ENCODE results near the gene WWOX.

WWOX gene

GRCh38 chr16:78745108-78746019, 645.9 kb downstream of the WWOX start:
- H3K4me3 ChIP-seq (ENCODE audit: low read depth, low read length) = no peak overlapping the region

GRCh38 chr16:78746718-78747117, 647.3 kb downstream of the WWOX start:
- no peak overlapping the region for H3K4me3 ChIP-seq (ENCODE audit: low read depth, low read length)

DNA sequence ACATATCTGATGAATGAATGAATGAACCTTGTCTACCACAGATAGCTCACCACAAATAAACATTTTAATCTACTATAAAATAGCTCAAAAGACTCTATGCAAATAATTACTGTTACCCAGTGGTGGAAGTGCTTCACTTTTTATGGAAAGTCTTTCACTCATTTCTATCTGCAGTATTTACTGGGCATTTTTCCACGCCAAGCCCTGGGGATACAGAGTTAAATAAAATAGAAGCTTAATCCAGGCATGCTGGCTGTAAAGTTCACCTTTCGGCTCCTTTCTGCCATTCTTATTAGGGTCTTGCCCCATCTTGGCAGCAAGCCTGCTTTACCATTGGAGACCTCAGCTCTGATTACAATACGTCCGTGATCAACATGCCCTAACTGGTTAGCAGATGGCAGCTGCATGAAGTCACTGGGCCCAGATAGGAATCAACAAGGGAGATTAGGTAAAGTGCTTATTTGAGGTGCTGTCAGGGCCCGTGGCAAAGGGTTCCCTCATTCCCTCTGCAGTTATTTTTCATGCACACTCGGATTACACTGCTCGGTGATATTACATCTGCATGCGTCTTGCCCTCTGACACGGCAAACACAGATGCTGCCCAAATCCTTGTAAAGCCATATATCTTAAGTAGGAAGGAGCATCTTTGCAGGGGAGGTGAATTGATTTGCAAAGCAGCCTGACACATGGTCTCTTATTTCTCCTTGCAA, 648.9 kb downstream of the WWOX start:
- no peak overlapping the region for H3K4me3 ChIP-seq (ENCODE audit: low read depth, low read length)

DNA sequence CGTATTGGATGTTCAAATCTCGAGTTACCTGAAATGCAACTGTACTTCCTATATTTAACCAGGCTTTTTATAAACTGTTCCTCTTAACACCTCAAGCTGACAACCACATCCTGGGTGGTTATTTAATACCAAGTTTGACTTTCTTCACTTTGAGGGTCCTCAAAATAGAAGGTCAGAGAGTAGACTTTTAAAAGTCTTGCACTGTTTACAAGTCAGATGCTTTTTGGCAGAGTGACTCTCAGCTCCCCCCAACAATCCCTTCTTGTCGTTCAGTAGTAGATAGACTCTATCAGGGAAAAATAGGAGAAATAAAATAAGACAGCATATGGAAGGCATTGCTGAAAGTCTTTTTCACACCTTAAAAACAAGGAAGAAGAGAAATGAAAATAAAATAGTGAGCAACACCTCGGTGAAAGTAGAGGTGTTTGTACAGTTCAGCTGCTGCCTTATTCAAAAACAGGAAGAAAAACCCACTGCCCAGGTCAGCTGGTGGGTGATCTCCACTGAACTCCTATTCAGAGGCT, 650.4 kb downstream of the WWOX start:
- no peak overlapping the region for H3K4me3 ChIP-seq (ENCODE audit: low read depth, low read length)

- no peak overlapping the region for H3K4me3 ChIP-seq (ENCODE audit: low read depth, low read length)
These were observed 651.2 kb downstream of the WWOX start for GRCh38 chr16:78750611-78751010.

DNA sequence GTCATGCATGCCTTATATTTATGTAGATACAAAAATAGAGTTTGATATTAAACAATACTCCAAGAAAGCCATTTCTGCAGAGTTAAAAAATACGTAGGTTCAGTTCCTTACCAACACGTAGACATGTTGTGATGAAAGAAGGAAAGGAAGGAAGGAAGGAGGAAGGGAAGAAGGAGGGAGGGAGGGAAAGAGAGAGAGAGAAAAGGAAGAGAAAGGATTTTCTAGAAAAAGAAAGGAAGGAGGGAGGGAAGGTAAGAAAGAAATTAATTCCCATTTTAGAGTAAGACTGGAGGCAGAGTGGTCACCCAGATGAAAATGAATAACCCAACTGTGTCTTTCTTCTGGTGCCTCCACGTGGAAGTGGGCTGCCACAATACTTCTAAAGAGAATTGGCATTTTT, 652.1 kb downstream of the WWOX start:
- no peak overlapping the region for H3K4me3 ChIP-seq (ENCODE audit: low read depth, low read length)

DNA sequence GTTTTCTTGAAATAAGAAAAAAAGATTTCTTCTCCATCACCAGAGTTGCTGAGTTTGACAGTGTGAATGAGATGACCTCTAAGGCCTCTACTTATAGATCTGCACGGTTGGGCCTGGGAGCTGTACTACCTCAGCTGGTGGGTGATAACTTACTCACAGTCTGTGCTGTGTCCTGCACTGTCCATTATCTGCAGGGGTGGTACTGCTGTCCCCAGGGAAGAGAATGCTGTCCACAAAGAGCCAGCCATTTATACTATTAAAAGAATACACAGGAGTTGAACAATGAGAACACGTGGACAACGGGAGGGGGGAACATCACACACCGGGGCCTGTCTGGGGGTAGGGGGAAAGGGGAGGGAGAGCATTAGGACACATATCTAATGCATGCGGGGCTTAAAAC, 655.3 kb downstream of the WWOX start:
- no peak overlapping the region for H3K4me3 ChIP-seq (ENCODE audit: low read depth, low read length)

DNA sequence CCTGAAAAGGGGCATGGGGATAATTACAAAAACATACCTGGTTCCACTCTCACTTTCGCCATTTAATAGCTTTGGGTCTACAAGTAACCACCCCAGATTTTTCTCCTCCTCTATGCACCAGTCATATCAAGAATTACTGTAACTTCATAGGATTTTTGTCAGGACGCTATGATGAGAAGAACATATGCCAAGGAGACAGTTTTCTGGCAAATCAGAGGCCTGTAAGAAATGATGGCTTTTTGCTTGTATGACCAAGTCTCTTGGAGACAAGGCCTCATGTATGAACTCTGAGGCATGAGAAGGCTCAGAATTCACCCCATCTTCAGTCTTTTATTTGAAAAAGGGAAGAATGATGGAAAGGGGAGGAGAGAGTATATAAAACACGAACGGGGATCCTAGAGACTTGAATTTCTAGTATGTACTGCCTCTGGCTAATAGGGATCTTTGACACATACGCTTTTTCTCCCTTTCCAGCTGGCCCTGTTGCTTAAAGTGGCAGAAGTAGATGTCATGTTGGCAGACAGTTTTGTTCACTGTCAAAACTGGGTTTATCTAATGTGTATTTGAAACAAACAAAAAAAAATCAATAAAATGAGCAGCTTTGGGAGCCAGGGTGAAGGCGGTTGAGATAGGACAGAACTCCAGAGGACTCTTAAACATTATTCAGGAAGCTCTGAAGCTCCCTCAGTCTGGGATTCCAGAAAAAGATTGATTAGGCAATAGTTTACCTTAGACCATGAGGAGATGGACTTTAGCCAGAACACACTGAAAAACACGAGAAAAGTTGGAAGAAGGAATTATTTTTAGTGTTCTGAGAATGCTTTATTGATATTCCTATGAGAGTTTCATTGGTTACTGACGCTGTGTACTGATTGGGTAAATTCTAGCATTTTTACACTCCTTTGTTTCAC, 656.6 kb downstream of the WWOX start:
- H3K4me3 ChIP-seq (ENCODE audit: low read depth, low read length) = no peak overlapping the region

GRCh38 chr16:78759596-78759995, 660.1 kb downstream of the WWOX start:
- H3K4me3 ChIP-seq (ENCODE audit: low read depth, low read length) = no peak overlapping the region

- no peak overlapping the region for H3K4me3 ChIP-seq (ENCODE audit: low read depth, low read length)
These were observed 661.2 kb downstream of the WWOX start for GRCh38 chr16:78760611-78761010.

DNA sequence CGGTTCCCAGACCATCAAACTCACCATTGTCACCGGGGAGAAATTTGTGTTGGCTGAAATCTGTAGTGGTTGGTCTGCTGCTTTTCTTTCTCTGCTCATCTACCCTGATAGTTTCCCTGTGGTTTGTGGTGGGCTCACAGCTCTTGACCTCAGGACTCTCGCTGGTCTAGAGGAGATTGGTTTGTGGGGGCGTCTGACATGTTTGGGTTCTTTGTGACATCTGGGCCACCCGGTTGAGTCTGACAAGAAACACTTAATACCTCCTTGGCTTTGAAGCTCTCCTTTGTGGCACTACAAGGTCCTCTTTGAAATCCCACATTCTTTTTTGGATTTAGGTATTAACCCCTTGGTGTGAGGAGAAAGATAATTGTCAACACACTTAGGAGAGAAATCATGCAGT, 662.0 kb downstream of the WWOX start:
- no peak overlapping the region for H3K4me3 ChIP-seq (ENCODE audit: low read depth, low read length)

GRCh38 chr16:78762222-78762621, 662.8 kb downstream of the WWOX start:
- H3K4me3 ChIP-seq (ENCODE audit: low read depth, low read length) = no peak overlapping the region

GRCh38 chr16:78763821-78764440, 664.5 kb downstream of the WWOX start:
- no peak overlapping the region for H3K4me3 ChIP-seq (ENCODE audit: low read depth, low read length)

GRCh38 chr16:78764478-78764877, 665.0 kb downstream of the WWOX start:
- no peak overlapping the region for H3K4me3 ChIP-seq (ENCODE audit: low read depth, low read length)

- H3K4me3 ChIP-seq (ENCODE audit: low read depth, low read length) = no peak overlapping the region
These were observed 668.8 kb downstream of the WWOX start for GRCh38 chr16:78768226-78768625.

DNA sequence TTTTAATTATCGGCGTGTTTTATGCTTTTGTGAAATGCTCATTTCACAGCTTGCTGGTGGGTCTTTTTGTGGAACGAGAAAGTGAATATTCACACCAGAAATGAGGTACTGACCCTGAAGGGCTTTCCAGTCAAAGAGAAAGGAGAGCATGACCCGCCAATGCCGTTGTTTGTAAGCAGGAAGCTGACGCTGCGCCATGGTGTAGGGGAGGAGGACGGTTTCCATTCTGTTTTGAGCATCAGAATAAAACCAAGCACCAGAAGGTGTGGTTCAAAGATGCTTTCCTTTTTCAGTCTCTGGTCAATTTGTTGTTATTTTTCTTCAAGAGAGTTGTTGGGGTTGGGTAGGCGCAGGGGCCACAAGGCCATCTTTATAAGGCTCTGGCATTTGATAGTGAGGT, 669.3 kb downstream of the WWOX start:
- H3K4me3 ChIP-seq (ENCODE audit: low read depth, low read length) = no peak overlapping the region

DNA sequence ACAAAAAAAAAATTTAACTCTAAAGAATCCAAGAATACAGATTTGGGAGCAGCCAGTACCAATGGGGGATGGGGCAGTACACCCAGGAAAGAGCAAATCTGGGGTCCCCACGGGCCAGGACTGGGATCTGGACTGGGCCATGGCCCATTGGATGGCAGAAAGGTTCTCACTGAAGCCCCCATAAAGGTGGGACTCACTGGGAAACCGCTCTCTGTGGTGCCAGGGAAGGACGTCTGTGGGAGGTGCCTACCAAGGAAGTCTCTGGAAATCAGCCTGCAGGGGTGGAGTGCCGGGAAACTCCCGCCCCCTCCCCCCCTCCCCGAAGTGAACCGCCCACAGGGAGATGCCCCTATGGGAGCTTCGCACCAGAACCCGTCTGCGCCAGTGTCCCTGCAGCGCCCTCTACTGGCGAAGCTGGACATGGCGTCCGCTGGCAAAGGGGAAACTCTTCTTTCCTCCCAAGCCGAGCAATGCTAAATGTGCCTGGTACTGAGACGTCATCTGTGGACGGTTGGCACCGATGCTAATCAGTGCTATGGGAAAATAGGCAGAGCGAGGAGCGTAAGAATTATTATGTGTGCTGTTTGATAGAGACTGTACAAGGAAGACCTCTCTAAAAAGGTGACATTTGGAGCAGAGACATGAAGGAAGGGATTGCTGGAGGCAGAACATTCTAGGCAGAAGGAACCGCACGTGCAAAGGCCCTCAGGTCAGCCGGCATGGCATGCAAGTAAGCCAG, 671.1 kb downstream of the WWOX start:
- H3K4me3 ChIP-seq (ENCODE audit: low read depth, low read length) = no peak overlapping the region

DNA sequence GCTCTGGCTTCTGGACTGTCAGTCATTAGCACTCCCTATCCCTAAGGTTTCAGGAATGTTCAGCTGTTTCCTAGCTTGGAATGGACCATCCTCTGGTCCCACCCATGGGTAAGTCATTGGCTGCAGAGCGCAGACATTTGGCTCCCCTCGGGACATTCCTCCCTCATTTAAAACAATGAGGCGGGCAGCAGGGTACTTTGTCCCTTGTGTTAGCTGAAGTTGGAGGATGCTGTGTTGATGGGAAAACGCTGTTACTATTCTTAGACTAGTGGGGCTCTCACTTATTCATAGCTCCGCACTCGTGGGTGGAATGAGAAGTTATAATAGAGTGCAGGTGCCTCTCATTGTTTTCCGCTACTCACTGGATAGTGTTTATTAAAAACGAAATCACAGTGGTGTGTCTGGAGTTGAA, 673.8 kb downstream of the WWOX start:
- no peak overlapping the region for H3K4me3 ChIP-seq (ENCODE audit: low read depth, low read length)

- no peak overlapping the region for H3K4me3 ChIP-seq (ENCODE audit: low read depth, low read length)
These were observed 674.3 kb downstream of the WWOX start for GRCh38 chr16:78773706-78774105.

DNA sequence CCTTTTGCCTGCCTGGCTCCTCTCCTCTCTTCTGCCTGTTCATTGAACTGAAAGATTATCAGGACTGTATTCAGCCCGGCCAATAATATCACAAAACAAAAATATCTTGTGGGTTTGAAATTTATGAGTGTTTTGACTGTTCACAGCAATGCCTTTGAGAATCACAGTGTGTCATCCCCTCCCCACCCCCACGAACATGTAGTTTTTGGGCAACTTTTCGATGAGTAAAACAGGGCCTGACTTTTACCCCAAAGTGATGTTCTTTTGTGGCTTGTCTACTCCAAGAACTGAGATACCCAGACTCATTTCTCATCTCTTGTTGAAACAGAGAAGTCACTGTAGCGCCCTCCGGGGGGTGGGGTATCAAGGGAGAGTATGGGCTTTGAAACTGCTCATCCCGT, 675.7 kb downstream of the WWOX start:
- H3K4me3 ChIP-seq (ENCODE audit: low read depth, low read length) = no peak overlapping the region
